ENCODE measurements around the gene NSUN5.
A peak's percentile ranks its signal among the peaks of the same experiment; 100 is the strongest.
"Not testable (repeated sequence)": the region's sequence is repeated elsewhere in the genome, so short reads cannot be mapped to it uniquely, and the experiment has no call there.

The NSUN5 gene

DNA sequence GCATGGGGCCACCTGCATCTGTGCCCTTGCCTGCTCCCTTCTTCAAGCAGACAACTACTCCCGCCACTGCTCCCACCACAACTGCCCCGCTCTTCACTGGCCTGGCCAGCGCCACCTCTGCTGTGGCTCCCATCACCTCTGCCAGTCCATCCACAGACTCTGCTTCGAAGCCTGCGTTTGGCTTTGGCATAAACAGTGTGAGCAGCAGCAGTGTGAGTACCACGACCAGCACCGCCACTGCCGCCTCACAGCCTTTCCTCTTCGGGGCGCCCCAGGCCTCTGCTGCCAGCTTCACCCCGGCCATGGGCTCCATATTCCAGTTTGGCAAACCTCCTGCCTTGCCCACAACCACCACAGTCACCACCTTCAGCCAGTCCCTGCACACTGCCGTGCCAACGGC, 11.4 kb downstream of the NSUN5 start:
- H3K4me3 ChIP-seq (replicated peaks; ENCODE audit: insufficient read depth, low read length); H3K27ac ChIP-seq (replicated peaks); DNase-seq (ENCODE audit: low read depth in 1 of 2, low spot score in 1 of 2); H3K27me3 ChIP-seq (ENCODE audit: insufficient read depth, poor library complexity, severe bottlenecking): not testable (repeated sequence)

GRCh38 chr7:73277210-73277609, 31.4 kb downstream of the NSUN5 start:
- not testable (repeated sequence) for H3K27ac ChIP-seq (replicated peaks); DNase-seq (ENCODE audit: low read depth in 1 of 2, low spot score in 1 of 2); H3K27me3 ChIP-seq (ENCODE audit: insufficient read depth, poor library complexity, severe bottlenecking); H3K4me3 ChIP-seq (replicated peaks; ENCODE audit: insufficient read depth, low read length)

GRCh38 chr7:73267813-73268212, 40.8 kb downstream of the NSUN5 start:
- not testable (repeated sequence) for H3K4me3 ChIP-seq (replicated peaks; ENCODE audit: insufficient read depth, low read length); DNase-seq (ENCODE audit: low read depth in 1 of 2, low spot score in 1 of 2); H3K27ac ChIP-seq (replicated peaks); H3K27me3 ChIP-seq (ENCODE audit: insufficient read depth, poor library complexity, severe bottlenecking)

GRCh38 chr7:73266719-73267368, 41.8 kb downstream of the NSUN5 start:
- H3K4me3 ChIP-seq (replicated peaks; ENCODE audit: insufficient read depth, low read length); DNase-seq (ENCODE audit: low read depth in 1 of 2, low spot score in 1 of 2); H3K27me3 ChIP-seq (ENCODE audit: insufficient read depth, poor library complexity, severe bottlenecking); H3K27ac ChIP-seq (replicated peaks): not testable (repeated sequence)

DNA sequence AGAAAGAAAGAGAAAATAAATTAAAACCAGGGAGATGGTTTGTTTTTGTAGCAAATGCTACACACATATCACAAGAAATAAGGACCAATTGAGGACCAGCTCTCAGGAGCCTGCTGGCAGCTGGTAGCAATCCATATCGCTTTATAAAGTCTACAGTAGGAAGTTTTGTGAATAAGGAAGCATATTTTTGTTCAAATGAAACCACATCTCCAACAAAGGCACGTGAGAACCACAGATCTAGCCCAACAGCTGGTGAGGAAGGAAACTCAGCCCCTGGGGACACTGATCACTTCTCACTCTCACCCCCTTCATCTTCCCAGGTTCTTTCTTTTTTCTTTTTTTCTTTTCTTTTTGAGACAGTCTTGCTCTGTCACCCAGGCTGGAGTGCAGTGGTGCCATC, 46.2 kb downstream of the NSUN5 start:
- DNase-seq (ENCODE audit: low read depth in 1 of 2, low spot score in 1 of 2), result peak in 1 of 2 experiments; percentile 76

More for the DNA sequence above, 46.2 kb downstream of the NSUN5 start:
- H3K27ac ChIP-seq (replicated peaks); H3K4me3 ChIP-seq (replicated peaks; ENCODE audit: insufficient read depth, low read length); H3K27me3 ChIP-seq (ENCODE audit: insufficient read depth, poor library complexity, severe bottlenecking): not testable (repeated sequence)
